LoVo (cell line): ENCODE measurements around the gene ANLN.
A peak's percentile ranks its signal among the peaks of the same experiment; 100 is the strongest.
"Not testable (repeated sequence)": the region's sequence is repeated elsewhere in the genome, so short reads cannot be mapped to it uniquely, and the experiment has no call there.

Experiments
- DNase-seq: peaks from one replicate; pipeline ENCODE4 v3.0.0-alpha.2; 2016; ENCODE audit warnings: low spot score

The ANLN gene

GRCh38 chr7:36379831-36380504 lies 9.7 kb upstream of the ANLN start:
- DNase-seq, result no peak

- no peak for DNase-seq
Measured at GRCh38 chr7:36381056-36381455, 8.6 kb upstream of the ANLN start.

- not testable (repeated sequence) for DNase-seq
Measured at GRCh38 chr7:36383284-36383683, 6.4 kb upstream of the ANLN start.

DNA sequence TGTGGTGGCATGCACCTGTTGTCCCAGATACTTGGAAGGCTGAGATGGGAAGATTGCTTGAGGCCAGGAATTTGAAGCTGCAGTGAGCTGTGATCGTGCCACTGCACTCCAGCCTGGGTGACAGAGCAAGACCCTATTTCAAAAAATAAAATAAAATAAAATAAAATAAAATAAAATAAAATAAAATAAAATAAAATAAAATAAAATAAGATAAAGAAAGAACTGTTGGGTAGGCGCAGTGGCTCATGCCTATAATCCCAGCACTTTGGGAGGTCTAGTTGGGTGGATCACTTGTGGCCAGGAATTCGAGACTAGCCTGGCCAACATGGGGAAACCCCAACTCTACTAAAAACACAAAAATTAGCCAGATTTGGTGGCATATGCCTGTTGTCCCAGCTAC lies 4.0 kb upstream of the ANLN start:
- DNase-seq, result not testable (repeated sequence)

DNA sequence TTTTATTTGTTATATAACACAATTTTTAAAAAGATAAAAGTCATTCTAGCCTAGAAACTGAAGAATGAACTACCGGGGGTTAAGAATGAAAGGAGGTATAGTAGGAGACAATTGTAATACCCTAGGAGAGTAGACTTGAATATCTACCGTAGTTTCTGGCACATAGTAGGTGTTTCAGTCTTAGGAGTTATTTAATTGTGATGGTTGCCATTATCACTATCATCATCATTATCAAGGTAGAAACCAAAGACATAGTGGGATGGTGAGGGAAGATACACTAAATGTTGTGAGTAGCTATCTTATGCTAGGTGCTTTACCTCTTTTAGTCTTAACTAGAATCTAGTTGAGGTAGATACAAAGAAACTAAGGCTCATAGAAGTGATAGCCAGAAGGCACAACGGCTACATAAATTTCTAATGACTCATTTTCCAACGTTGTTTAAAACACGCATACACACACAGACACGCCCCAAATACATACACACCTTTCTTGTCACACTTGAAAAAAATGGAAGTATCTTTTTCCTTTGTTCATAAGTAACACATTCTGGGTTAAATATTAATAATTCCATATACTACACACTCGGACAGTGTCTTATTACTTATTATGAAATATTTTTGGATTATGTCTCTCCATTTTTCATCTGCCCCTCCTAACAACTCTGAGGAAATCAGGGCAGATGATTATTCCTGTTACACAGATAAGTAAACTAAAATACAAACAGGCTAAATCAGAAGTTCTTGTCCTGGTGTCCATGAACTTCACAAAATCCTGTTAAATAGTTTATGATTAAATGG lies 2.0 kb upstream of the ANLN start:
- DNase-seq, result peak; percentile 96

DNA sequence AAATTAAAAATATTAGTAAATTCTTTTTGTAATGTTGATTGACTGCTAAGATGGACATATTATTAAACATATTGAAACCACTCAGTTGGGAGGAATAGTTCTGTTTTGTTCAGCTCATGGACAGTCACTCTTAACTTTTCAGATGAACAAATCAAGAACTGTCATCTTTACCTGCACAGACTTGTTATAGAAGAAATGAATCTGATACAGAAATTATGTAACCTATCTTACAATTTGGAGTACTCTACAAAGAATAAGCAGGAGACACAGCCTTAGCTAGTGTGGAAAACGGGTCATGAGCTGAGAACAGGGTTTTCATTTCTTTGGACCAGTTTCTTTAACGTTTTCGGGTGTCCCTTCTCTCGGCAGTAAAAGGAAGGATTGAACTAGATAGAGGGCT lies 1.2 kb upstream of the ANLN start:
- no peak for DNase-seq

GRCh38 chr7:36390199-36391090 lies 783 bp downstream of the ANLN start:
- DNase-seq, result peak; percentile 96

- DNase-seq, result no peak
Measured at GRCh38 chr7:36391436-36392198, 2.0 kb downstream of the ANLN start.

- DNase-seq, result no peak
Measured at GRCh38 chr7:36393826-36394225, 4.2 kb downstream of the ANLN start.

DNA sequence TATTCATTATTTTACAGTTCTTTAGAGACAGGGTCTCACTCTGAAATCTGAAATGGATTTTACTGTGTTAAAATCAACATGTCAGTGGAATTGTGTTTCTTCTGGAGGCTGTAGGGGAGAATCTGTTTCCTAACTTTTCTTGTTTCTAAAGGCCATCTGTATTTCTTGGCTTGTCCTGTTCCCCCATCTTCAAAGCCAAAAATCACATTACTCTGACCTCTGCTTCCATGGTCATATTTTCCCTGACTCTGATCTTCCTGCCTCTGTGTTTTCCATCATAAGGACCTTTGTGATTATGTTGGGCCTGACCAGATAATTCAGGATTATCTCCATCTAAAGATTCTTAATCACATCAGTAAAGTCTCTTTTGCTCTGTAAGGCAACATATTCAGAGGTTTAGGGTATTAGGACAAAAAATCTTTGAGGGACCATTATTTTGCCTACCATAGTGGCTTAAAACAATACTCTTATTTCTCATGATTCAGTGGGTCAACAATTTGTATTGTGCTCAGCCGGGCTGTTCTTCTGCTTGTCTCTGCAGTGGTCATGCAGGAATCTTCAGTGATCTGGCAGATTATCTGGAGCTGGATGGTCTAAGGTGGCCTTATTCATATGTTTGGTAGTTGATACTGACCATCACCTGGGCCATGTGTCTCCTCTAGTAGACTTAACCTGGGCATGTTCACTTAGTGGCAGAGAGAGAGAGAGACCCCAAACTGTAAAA lies 5.7 kb downstream of the ANLN start:
- DNase-seq, result no peak

DNA sequence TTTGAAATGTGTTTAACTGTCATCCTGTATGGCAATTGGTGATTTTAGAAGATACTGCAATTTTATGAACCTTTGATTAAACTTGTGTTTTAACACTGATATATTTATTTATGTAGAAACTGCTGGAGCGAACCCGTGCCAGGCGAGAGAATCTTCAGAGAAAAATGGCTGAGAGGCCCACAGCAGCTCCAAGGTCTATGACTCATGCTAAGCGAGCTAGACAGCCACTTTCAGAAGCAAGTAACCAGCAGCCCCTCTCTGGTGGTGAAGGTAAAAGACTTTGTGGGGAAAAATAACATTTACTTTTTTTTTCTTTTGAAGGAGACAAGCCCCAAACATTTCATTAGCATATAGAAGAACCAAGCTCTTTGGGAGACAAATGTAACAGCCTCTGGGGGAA lies 6.5 kb downstream of the ANLN start:
- DNase-seq, result no peak

GRCh38 chr7:36400036-36400435 lies 10.4 kb downstream of the ANLN start:
- DNase-seq, result no peak

DNA sequence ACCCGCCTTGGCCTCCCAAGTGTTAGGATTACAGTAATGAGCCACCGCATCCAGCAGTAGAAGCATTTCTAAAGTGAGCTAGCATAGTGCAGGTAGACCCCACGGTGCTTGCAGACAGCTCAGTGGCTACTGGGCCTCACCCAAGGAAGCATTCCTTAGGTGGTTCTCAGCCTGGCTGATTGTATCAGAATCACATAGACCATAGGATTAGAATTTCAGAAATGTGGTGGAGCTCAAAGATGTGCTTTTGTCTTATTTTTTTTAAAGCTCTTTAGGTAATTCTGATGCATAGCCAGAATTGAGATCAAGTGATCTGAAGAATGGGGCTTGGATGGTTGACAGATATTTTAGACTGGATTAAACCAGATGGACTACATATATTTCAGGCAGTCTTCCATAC lies 10.9 kb downstream of the ANLN start:
- DNase-seq, result no peak

DNA sequence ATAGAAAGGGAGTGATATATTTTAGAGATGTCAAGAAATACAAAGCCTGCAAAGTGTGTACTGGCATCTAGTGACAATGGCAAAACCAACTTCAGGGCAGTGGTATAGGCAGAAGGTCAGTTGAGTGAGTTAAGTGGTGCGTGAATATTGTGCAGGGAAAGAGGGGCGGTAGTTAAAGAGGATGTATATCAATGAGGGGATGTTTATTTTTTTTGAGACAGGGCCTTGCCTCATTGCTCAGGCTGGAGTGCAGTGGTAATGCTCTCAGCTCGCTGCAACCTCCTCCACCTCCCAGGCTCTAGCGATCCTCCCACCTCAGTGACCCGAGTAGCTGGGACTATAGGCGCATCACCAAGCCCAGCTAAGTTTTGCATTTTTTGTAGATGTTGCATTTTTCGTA lies 13.8 kb downstream of the ANLN start:
- DNase-seq, result no peak

DNA sequence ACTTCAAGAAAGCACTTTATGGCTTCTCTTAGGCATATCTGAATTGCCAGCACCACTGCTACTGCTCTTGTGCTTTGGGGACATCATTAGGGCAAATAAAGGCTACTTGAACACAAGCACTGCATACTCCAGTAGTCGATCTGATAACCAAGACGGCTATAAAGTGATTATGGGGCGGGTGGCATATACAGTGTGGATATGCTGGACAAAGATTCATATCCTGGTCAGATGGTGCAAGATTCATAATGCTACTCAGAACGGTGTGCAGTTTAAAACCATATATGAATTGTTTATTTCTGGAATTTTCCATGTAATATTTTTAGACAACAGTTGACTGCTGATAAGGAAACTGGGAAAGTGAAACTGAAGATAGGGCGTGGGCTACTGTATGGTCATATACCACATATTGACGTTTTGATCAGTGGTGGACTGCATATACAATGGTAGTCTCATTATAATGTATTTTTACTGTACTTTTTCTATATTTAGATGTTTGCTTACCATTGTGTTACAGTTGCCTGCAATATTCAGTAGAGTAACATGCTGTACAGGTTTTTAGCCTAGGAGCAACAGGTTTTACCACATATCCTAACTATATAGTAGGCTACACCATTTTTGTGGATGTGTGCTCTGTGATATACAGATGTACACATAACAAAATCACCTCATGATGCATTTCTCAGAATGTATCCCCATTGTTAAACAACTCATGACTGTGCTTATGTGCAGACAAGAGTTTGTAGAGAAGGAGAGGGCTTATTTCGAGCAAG lies 15.2 kb downstream of the ANLN start:
- no peak for DNase-seq

GRCh38 chr7:36405409-36405803 lies 15.7 kb downstream of the ANLN start:
- DNase-seq, result no peak

DNA sequence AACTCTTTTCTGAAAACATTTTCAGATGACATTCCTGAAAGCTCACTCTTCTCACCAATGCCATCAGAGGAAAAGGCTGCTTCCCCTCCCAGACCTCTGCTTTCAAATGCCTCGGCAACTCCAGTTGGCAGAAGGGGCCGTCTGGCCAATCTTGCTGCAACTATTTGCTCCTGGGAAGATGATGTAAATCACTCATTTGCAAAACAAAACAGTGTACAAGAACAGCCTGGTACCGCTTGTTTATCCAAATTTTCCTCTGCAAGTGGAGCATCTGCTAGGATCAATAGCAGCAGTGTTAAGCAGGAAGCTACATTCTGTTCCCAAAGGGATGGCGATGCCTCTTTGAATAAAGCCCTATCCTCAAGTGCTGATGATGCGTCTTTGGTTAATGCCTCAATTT lies 16.5 kb downstream of the ANLN start:
- no peak for DNase-seq

- DNase-seq, result no peak
Measured at GRCh38 chr7:36407636-36408550, 18.2 kb downstream of the ANLN start.

- peak; percentile 35 for DNase-seq
Measured at GRCh38 chr7:36408589-36408988, 18.9 kb downstream of the ANLN start.
